GM12864 (cell line): ENCODE measurements around the gene ARHGEF11.

Experiments used
- DNase-seq: peaks from one replicate; pipeline ENCODE4 v3.0.0-alpha.2; 2011; ENCODE audit warnings: low read depth
- H3K4me3 ChIP-seq: 2 replicates; pipeline ENCODE4 v1.5.1; 2011; ENCODE audit warnings: mild to moderate bottlenecking, low read depth, low read length, control low read depth
- CTCF ChIP-seq: IDR thresholded peaks from 2 replicates; pipeline ENCODE4 v1.5.1; 2011; ENCODE audit warnings: low read depth, mild to moderate bottlenecking, moderate library complexity, low read length, control low read depth, inconsistent platforms; ENCODE audit errors: missing control alignments

The ARHGEF11 gene

GRCh38 chr1:156887317-156887716, 158.2 kb downstream of the ARHGEF11 start:
- TF ChIP-seq CTCF, result no peak
- no peak overlapping the region for H3K4me3 ChIP-seq
- DNase-seq, result no peak

GRCh38 chr1:156886583-156887281, 158.8 kb downstream of the ARHGEF11 start:
- no peak for DNase-seq
- no peak for TF ChIP-seq CTCF

GRCh38 chr1:156885880-156886355, 159.6 kb downstream of the ARHGEF11 start:
- no peak overlapping the region for H3K4me3 ChIP-seq
- TF ChIP-seq CTCF, result no peak

More at GRCh38 chr1:156886583-156887281, 158.8 kb downstream of the ARHGEF11 start:
- H3K4me3 ChIP-seq, result no peak overlapping the region

GRCh38 chr1:156885314-156885713, 160.2 kb downstream of the ARHGEF11 start:
- no peak overlapping the region for H3K4me3 ChIP-seq
- no peak for TF ChIP-seq CTCF
- DNase-seq, result no peak

More at GRCh38 chr1:156885880-156886355, 159.6 kb downstream of the ARHGEF11 start:
- no peak for DNase-seq
